K562 (cell line): Measurements from ENCODE around the gene EEPD1. TPM values are rescaled to one million over a fixed set of nuclear protein-coding genes. Genes with fewer than 3 reads are reported as not detected.

ENCODE experiments used
- ATAC-seq: fragments of 200-7000 bp; cut with Tn5 transposase; 3 replicates; pipeline ENCODE4 v1.9.1; 2020; ENCODE audit warnings: moderate library complexity
- BruUV-seq: library from RNA; stranded (reverse); fragments of 400-500 nt; replicated peaks from 2 replicates; lab custom pipeline; 2021; lab: Mats Ljungman, UMichigan
- CTCF ChIA-PET: fragments of 300-600 bp; formaldehyde crosslinking; extraction: SDS; loops from one replicate; lab custom pipeline; 2021; ENCODE audit warnings: low intra/inter-chr PET ratio; lab: Yijun Ruan, JAX
- POLR2A ChIA-PET: fragments of 300-600, 350-650 bp; sonication (Branson Sonifier 250); formaldehyde crosslinking; extraction: SDS; loops from one replicate; lab custom pipeline; 2021; ENCODE audit warnings: antibody characterized with exemption, inconsistent platforms; lab: Yijun Ruan, JAX
- DNase-seq, 4 experiments: peaks; one replicate each; pipeline versions ENCODE4 v3.0.0 to v3.0.0-alpha.2; 2011 to 2018; ENCODE audit warnings: low spot score in 3 of 4, mixed read lengths in 3 of 4; ENCODE audit errors: extremely low read depth in 1 of 4
- FAIRE-seq: peaks from 2 replicates; lab custom pipeline; 2011; peaks lifted over from hg19 to GRCh38; lab: Jason Lieb, UNC
- H2AFZ ChIP-seq: 2 replicates; pipeline ENCODE4 v1.6.0; 2011; ENCODE audit warnings: low read depth, low read length, control low read depth, inconsistent platforms
- H3K27ac ChIP-seq: fragments of 200-600 bp; 3 replicates; pipeline ENCODE4 v1.8.0; 2011; ENCODE audit warnings: low read depth, mild to moderate bottlenecking, control low read depth, inconsistent platforms, low read length, moderate library complexity, mixed read lengths; ENCODE audit errors: extremely low read depth
- H3K27me3 ChIP-seq, 2 experiments: fragments of 300-600 bp in 1 of 2; 2 replicates in 1 of 2; 3 replicates in 1 of 2; pipeline versions ENCODE4 v1.6.0 to v1.8.0; 2011; ENCODE audit warnings: inconsistent platforms in 2 of 2, low read length in 2 of 2, mild to moderate bottlenecking in 1 of 2, mixed read lengths in 1 of 2, moderate library complexity in 1 of 2; ENCODE audit not compliant: control insufficient read depth in 2 of 2, insufficient read depth in 2 of 2
- H3K36me3 ChIP-seq: fragments of 300-600 bp; 3 replicates; pipeline ENCODE4 v1.8.0; 2011; ENCODE audit warnings: mild to moderate bottlenecking, low read length, inconsistent platforms; ENCODE audit not compliant: control insufficient read depth, insufficient read depth
- H3K4me1 ChIP-seq, 2 experiments: fragments of 200-600 bp in 1 of 2; replicated peaks in 1 of 2; 2 replicates in 1 of 2; 3 replicates in 1 of 2; pipeline versions ENCODE4 v1.5.1 to v1.8.0; 2011; ENCODE audit warnings: inconsistent platforms in 2 of 2, low read length in 2 of 2, mild to moderate bottlenecking in 1 of 2, mixed read lengths in 1 of 2, moderate library complexity in 1 of 2; ENCODE audit not compliant: control insufficient read depth in 2 of 2, insufficient read depth in 2 of 2
- H3K4me2 ChIP-seq: 2 replicates; pipeline ENCODE4 v1.6.1; 2011; ENCODE audit warnings: low read length, control low read depth, inconsistent platforms, mixed read lengths; ENCODE audit not compliant: insufficient read depth
- H3K4me3 ChIP-seq: fragments of 200-600 bp; sonication (generic), shearing (Covaris generic); 2 replicates; pipeline ENCODE4 v1.5.1; 2016; ENCODE audit warnings: control low read depth, inconsistent platforms
- H3K79me2 ChIP-seq: fragments of 200-600 bp; 3 replicates; pipeline ENCODE4 v1.8.0; 2011; ENCODE audit warnings: low read length, inconsistent platforms; ENCODE audit not compliant: control insufficient read depth, insufficient read depth
- H3K9ac ChIP-seq, 2 experiments: 2 replicates each; pipeline versions ENCODE4 v1.6.0 to v1.6.1; 2011; ENCODE audit warnings: low read depth in 2 of 2, low read length in 2 of 2, control low read depth in 1 of 2, inconsistent platforms in 1 of 2, mild to moderate bottlenecking in 1 of 2, mixed read lengths in 1 of 2; ENCODE audit not compliant: insufficient read depth in 1 of 2
- H3K9me1 ChIP-seq: one replicate; pipeline ENCODE4 v1.6.0; 2011; ENCODE audit warnings: inconsistent platforms, mild to moderate bottlenecking, low read length, moderate library complexity; ENCODE audit not compliant: control insufficient read depth, insufficient read depth
- H3K9me3 ChIP-seq: replicated peaks from 2 replicates; pipeline ENCODE4 v1.5.1; 2011; ENCODE audit warnings: low read depth, low read length, inconsistent platforms; ENCODE audit not compliant: control insufficient read depth, insufficient read depth
- H4K20me1 ChIP-seq: replicated peaks from 2 replicates; pipeline ENCODE4 v1.6.1; 2011; ENCODE audit warnings: low read length, inconsistent platforms, mixed read lengths; ENCODE audit not compliant: control insufficient read depth, insufficient read depth
- BRF2 ChIP-seq: IDR thresholded peaks from 3 replicates; pipeline ENCODE4 v1.6.1; 2011; ENCODE audit warnings: borderline replicate concordance, mild to moderate bottlenecking; ENCODE audit not compliant: insufficient read length, insufficient read depth
- E2F4 ChIP-seq: sonication (generic); formaldehyde crosslinking; IDR thresholded peaks from 2 replicates; pipeline ENCODE4 v1.8.0; 2022; ENCODE audit warnings: mild to moderate bottlenecking, low read depth, missing genetic modification reagents
- GATAD2A ChIP-seq: fragments of 450-650 bp; IDR thresholded peaks from 2 replicates; pipeline ENCODE4 v1.6.1; 2017
- HNRNPH1 ChIP-seq: fragments of 200-400 bp; formaldehyde crosslinking; optimal IDR thresholded peaks from 2 replicates; pipeline ENCODE3; 2017; ENCODE audit warnings: low read depth, mild to moderate bottlenecking, low read length, moderate library complexity
- LARP7 ChIP-seq: fragments of 450-650 bp; IDR thresholded peaks from 2 replicates; pipeline ENCODE4 v1.6.1; 2016
- NFE2 ChIP-seq: IDR thresholded peaks from 2 replicates; pipeline ENCODE4 v1.6.1; 2014; ENCODE audit warnings: antibody characterized with exemption, low read depth
- NR2C2 ChIP-seq, 2 experiments: fragments of 200-800 bp in 1 of 2; sonication (Bioruptor generic) in 1 of 2; sonication (generic) in 1 of 2; formaldehyde crosslinking in 1 of 2; IDR thresholded peaks; 2 replicates each; pipeline versions ENCODE4 v1.6.1 to v1.8.0; 2016 to 2022; ENCODE audit warnings: mild to moderate bottlenecking in 1 of 2, missing compliant biosample characterization in 1 of 2, missing genetic modification characterization in 1 of 2, missing genetic modification reagents in 1 of 2
- NR4A1 ChIP-seq, 2 experiments: fragments of 250-450 bp in 1 of 2; fragments of 450-650 bp in 1 of 2; sonication (Bioruptor Pico) in 1 of 2; IDR thresholded peaks; 2 replicates each; pipeline versions ENCODE4 v1.4.0 to v1.6.1; 2016 to 2020; ENCODE audit warnings: mild to moderate bottlenecking in 2 of 2, missing compliant biosample characterization in 1 of 2, missing genetic modification characterization in 1 of 2, moderate library complexity in 1 of 2
- PCBP2 ChIP-seq: fragments of 200-400 bp; formaldehyde crosslinking; IDR thresholded peaks from 2 replicates; pipeline ENCODE4 v1.6.1; 2018; ENCODE audit warnings: low read length, low read depth, mild to moderate bottlenecking, moderate library complexity; ENCODE audit not compliant: poor library complexity, severe bottlenecking
- PREB ChIP-seq: sonication (generic); formaldehyde crosslinking; IDR thresholded peaks from 2 replicates; pipeline ENCODE4 v1.8.1; 2023; ENCODE audit warnings: mild to moderate bottlenecking, missing genetic modification reagents
- TCF7 ChIP-seq: sonication (generic); IDR thresholded peaks from 2 replicates; pipeline ENCODE4 v1.6.1; 2016; ENCODE audit warnings: antibody characterized with exemption, borderline replicate concordance
- YBX1 ChIP-seq: fragments of 450-650 bp; IDR thresholded peaks from 2 replicates; pipeline ENCODE4 v1.7.1; 2016; ENCODE audit warnings: mild to moderate bottlenecking
- ZBTB12 ChIP-seq: fragments of 250-450 bp; sonication (Bioruptor Pico); IDR thresholded peaks from 2 replicates; pipeline ENCODE4 v1.4.0; 2020
- ZC3H8 ChIP-seq: fragments of 450-650 bp; IDR thresholded peaks from 2 replicates; pipeline ENCODE4 v1.6.1; 2017
- ZNF395 ChIP-seq: fragments of 200-800 bp; sonication (Bioruptor generic); IDR thresholded peaks from 2 replicates; pipeline ENCODE4 v1.6.1; 2017; ENCODE audit warnings: missing genetic modification characterization, missing compliant biosample characterization
- WGBS: fragments of 100-300 bp; shearing (Covaris generic); methylation state at CpG from one replicate; pipeline ENCODE4 v1.1.6; 2016; ENCODE audit warnings: low coverage, mixed read lengths; ENCODE audit not compliant: insufficient coverage; ENCODE audit errors: missing lambda C conversion rate; 5-methylcytosine and 5-hydroxymethylcytosine counted together
- in situ Hi-C: fragments of 300-500 bp; cut with MboI; formaldehyde crosslinking; loops from 4 replicates; pipeline ENCODE4 v1.15.0; 2018; ENCODE audit warnings: inconsistent platforms, mixed read lengths
- intact Hi-C: fragments of 100-400 bp; cut with micrococcal nuclease; formaldehyde crosslinking; loops from 2 replicates; pipeline ENCODE4 v1.14.2; 2022
- polyA plus RNA-seq, 8 experiments: library from polyadenylated mRNA; depleted of rRNA in 4 of 8; stranded (reverse) in 5 of 8; unstranded in 3 of 8; fragments of >200 nt; fragmentation: Nextera tagmentation in 2 of 8; fragmentation: Illumina TruSeq in 1 of 8; extraction: Ambion mirVana in 2 of 8; extraction: Trizol in 1 of 8; gene quantifications; 2 replicates each; pipeline versions ENCODE4 v1.2.1 to v1.2.3, GENCODE V29; 2011 to 2014; ENCODE audit warnings: inconsistent platforms in 1 of 8, missing spikeins in 1 of 8
- total RNA-seq, 7 experiments: library from RNA; depleted of rRNA in 6 of 7; stranded (reverse); fragments of >200 nt in 6 of 7; fragmentation: Illumina TruSeq in 2 of 7; extraction: Trizol in 2 of 7; gene quantifications; 2 replicates each; pipeline versions ENCODE4 v1.2.1 to v1.2.3, GENCODE V29; 2011 to 2021; ENCODE audit warnings: low replicate concordance in 1 of 7

EEPD1 gene
- total and polyA plus RNA-seq, 9 of the 15 experiments (the other 6 are each of a cell fraction or from before 2014, with no cell fraction given): 0.01 to 1.5 (median 0.74) TPM; not detected in 1

- ChIA-PET CTCF (no interaction called here), POLR2A (interaction anchor here (0.7 kb wide), 1 partner anchor 646 kb away, joined by 5 read pairs; no protein-coding TSS in a partner anchor)
- DNase-seq: no peak
- H2AFZ ChIP-seq: no peak overlapping the region
- no peaks in the 10 kb centered on the region for H3K79me2 ChIP-seq
- H3K27me3 ChIP-seq: peaks cover 25 to 52% of the 10 kb centered on the region in 2 experiments; a peak in 3 of 5 replicates
- no peak overlapping the region for H3K4me2 ChIP-seq
- intact Hi-C loops (no loop called here), in situ Hi-C loops (no loop called here)
- H3K27ac ChIP-seq: no peak overlapping the region
- ATAC-seq: no peak
- H3K9me1 ChIP-seq: no peaks in the 10 kb centered on the region
- H3K36me3 ChIP-seq: no peaks in the 10 kb centered on the region
- no peak overlapping the region for H3K9ac ChIP-seq
- no peak for FAIRE-seq
- no TSS peak for BruUV-seq
- H4K20me1 ChIP-seq: no peaks in the 10 kb centered on the region
- H3K9me3 ChIP-seq: no peaks in the 10 kb centered on the region
- 0% methylated on average over 5 of the region's 5 CpGs for whole genome bisulfite sequencing
- H3K4me3 ChIP-seq: no peak overlapping the region
- H3K4me1 ChIP-seq: no peaks in the 10 kb centered on the region
- TF ChIP-seq TCF7: no peak
- no peak for TF ChIP-seq E2F4 (CRISPR knock-in tag)
- no peak for TF ChIP-seq NFE2
- TF ChIP-seq BRF2: no peak
- TF ChIP-seq ZC3H8: no peak
- no peak for TF ChIP-seq LARP7
- no peak for TF ChIP-seq GATAD2A
- no peak for TF ChIP-seq HNRNPH1
- TF ChIP-seq ZNF395 (CRISPR knock-in tag): no peak
- TF ChIP-seq NR4A1 (CRISPR knock-in tag; IDR thresholded peaks at IDR 0.05): no peak
- no peak for TF ChIP-seq NR4A1 (tag; IDR thresholded peaks at IDR 0.05)
- TF ChIP-seq PREB (CRISPR knock-in tag): no peak
- TF ChIP-seq YBX1: no peak
- TF ChIP-seq ZBTB12 (CRISPR knock-in tag): no peak
- TF ChIP-seq PCBP2: no peak
- TF ChIP-seq NR2C2 (CRISPR knock-in tag; IDR thresholded peaks at IDR 0.05): no peak
- TF ChIP-seq NR2C2 (tag; IDR thresholded peaks at IDR 0.05): no peak
These were observed 74.2 kb downstream of the EEPD1 start for GRCh38 chr7:36227223-36227622.
